Measurements from ENCODE around the gene RNASE3.
A peak's percentile ranks its signal among the peaks of the same experiment; 100 is the strongest.
"Not testable (repeated sequence)": the region's sequence is repeated elsewhere in the genome, so short reads cannot be mapped to it uniquely, and the experiment has no call there.

RNASE3 gene

DNA sequence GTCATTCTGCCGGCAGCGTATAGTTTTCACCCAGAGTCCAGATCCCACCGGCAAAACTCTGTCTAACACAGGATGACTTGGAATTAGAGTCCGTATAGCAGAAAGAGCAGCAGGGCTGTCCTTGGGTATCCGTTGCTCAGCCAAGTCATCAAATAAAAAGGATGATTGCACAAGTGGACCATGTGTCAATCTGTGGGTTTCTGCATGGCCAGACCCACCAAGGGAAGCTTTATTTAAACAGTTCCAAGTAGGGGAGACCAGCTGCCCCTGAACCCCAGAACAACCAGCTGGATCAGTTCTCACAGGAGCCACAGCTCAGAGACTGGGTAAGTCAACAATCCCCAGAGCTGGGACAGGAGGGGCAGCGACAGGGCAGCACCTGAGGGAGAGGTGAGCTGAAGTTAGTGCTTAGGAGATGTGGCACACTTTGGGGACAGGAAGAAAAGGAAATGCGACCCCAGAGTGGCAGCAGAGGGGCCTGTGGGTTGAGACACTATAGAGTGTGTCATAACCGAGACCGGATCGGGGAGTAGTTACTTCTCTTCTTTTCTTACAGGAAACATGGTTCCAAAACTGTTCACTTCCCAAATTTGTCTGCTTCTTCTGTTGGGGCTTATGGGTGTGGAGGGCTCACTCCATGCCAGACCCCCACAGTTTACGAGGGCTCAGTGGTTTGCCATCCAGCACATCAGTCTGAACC lies at the start of gene RNASE3:
Gene RNASE3 (plus strand): TSS at position 260 of the 700 bp plus-strand sequence. CDS start 302 bp downstream, at position 562.
- not testable (repeated sequence) for DNase-seq (ENCODE audit: low read depth in 1 of 2, low spot score in 1 of 2)

DNA sequence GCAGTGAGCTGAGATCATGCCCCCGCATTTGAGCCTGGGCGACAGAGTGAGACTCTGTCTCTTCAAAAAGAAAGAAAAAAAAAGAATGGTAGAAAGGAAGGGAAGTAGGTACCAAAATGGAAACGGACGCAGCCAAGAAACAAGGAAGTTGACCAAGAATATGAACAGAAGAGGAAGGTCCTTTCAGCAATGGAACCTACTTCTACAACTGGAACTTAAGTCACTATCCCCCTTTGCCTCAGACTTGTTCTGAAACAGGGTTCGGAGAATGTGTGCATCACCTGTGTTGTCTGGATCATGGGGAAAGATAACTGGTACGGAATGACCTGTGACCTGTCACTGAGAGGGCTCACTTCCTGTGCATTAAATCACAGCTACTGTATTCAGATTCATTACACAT lies 44.6 kb upstream of the RNASE3 start:
- DNase-seq (ENCODE audit: low read depth in 1 of 2, low spot score in 1 of 2) = no peak

DNA sequence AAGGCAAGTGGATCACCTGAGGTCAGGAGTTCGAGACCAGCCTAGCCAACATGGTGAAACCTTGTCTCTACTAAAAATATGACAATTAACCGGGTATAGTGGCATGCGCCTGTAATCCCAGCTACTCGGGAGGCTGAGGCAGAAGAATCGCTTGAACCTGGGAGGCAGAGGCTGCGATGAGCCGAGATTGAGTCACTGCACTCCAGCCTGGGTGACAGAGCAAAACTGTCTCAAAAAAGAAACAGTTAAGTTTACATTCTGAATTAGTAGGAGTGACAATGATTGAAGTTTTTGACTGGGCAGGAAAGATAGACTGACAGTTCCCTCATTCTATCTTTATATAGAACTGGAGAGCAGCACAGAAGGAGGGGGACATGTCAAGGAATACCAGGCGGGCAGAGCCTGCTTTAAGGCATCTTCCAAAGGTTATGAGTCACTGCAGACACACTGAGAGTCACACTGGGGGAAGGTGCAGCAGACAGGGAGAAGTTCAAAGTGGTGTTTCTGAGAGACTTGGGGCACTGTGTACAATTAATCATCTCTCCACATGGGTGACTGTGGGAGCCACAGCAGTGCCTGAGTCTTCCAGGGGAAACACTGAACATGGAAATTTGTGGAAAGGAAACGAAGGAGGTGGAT lies 42.8 kb upstream of the RNASE3 start:
- DNase-seq (ENCODE audit: low read depth in 1 of 2, low spot score in 1 of 2) = no peak

DNA sequence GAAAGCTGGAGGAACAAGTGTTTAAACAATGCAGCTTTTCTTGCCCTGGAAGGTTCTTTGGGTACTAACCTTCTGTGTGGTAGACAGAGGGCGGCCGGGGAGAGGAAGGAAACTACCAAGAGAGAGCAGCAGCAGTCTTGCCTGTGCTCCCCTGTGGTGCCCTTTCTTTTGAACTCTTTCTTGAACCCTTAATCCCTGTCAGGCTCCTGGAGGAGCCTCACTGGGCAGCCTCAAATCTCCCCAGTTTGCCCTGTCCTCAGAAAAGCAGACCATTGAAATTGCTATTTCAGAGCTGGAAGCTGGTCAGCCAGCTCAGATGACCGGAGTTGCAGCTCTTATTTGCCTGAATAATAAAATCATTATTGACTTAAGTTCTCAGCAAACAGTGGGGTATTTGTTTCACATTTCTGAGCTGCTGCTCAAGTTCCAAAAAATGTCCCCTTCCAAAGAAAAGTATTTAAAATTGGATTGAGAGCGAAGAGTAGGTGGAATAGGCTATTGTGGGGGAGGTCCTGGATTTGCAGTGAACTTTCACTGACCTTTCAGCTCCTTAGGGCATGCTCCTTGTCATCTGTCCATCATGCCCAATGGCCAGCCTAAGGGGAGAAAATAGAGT lies 42.1 kb upstream of the RNASE3 start:
- no peak for DNase-seq (ENCODE audit: low read depth in 1 of 2, low spot score in 1 of 2)

- no peak for DNase-seq (ENCODE audit: low read depth in 1 of 2, low spot score in 1 of 2)
Measured at GRCh38 chr14:20853042-20853441, 38.1 kb upstream of the RNASE3 start.

DNA sequence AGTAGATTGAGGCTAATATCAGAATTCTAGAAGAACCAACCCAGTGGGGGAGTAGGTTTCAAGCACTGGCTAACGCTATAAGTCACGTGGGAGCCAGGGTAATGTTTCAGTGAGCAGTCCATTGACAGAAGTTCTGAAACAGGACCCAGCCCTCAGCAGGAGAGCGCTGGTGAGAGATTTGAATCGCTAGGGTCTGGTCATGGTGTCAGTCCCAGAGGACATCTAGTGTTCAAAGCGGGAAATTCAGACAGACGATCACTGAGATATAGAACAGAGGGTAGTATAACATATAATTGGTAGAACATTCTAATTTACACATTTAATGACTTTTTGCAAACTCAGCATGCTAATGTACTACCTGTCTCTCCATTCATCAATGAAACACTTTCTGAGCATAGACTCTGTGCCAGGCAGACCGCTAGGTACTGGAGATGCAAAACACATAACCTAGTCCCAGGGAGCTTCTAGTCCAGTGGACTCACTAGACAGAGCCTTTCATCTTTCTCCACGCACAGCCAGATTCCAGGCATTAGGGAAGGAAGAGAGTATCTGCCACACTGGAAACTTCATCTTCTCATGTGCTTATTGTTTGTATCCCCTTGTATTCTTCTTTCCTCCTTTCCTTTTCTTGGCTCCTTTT lies 35.4 kb upstream of the RNASE3 start:
- DNase-seq (ENCODE audit: low read depth in 1 of 2, low spot score in 1 of 2) = no peak

DNA sequence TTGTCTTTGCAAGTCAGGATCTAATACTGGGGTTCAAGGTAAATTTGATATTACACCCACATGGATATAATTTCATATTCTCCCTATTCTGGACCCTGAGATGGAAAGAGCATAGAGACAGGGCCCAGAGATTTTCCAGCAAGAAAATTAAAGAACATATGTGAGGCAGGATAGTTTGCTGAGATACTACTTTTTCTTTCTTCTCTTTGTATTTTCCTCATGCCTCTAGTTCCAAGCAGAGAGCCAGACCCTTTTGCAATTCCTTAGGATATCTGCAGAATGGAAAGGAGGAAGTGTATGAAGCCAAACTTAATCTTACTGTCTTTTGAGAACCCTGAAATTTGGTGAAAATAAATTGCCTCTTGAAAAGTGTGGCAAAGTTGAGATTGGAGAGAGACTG lies 34.0 kb upstream of the RNASE3 start:
- DNase-seq (ENCODE audit: low read depth in 1 of 2, low spot score in 1 of 2) = no peak

- peak; percentile 24 to 60 for DNase-seq (ENCODE audit: low read depth in 1 of 2, low spot score in 1 of 2)
Measured at GRCh38 chr14:20857630-20858261, 33.4 kb upstream of the RNASE3 start.

- DNase-seq (ENCODE audit: low read depth in 1 of 2, low spot score in 1 of 2) = no peak
Measured at GRCh38 chr14:20866194-20866593, 25.0 kb upstream of the RNASE3 start.

- DNase-seq (ENCODE audit: low read depth in 1 of 2, low spot score in 1 of 2) = no peak
Measured at GRCh38 chr14:20866963-20867362, 24.2 kb upstream of the RNASE3 start.

DNA sequence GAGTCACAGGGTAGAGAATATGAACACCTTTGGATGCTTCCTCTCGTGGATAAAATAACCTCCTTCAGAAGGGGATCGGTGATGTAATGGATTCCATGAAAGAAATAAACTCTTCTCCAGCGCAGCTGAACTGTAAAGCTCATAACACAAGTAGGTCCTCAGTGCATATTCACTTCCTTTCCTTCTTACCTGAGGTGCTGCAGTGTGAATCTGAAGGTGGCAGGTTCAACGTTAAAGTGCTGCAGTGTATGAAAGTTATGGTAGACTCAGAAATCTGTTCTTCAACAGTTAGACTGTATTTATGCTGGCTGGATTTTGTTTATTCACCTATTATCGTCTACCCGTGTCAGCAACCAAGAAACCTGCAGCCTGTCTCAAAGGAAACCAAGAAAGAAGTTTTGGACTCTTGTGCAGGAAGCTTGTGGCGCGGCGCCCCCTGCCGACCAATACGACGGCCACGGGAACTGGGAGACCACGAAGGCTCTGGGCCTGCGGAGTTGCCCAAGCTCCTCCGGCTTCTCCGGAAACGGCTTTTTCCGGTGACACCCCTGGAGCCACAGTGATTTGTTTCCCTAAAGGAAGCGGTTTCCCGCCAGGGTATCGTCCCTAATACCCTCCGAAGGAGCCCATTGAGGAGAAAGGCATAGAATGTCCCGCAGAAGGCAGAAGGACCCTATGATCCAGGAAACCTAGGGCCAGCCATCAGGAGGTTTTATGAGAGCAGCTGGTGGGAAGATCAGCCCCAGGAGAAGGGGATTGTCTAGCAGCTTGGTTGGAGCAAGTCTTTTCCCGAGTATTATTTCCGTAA lies 17.6 kb upstream of the RNASE3 start:
- peak; percentile 48 to 67 for DNase-seq (ENCODE audit: low read depth in 1 of 2, low spot score in 1 of 2)

DNA sequence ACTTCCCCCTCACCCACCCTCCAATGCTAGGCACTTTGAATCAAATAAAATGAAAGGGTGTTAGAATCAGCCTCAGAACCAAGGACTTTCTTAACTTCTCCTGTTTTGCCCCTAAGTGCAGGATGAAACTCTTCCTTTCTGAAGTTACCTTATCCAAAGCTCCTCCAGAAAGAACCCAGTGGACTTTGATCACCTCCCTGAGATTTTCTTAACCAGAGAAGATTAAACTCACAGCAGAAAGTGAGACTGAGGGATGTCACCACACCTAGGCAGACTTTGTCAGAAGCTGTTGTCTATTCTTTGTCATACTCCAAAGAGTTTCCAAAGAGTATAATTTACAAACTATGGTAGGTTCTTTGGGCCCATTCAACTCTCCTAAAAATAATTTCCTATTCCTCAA lies 14.2 kb upstream of the RNASE3 start:
- no peak for DNase-seq (ENCODE audit: low read depth in 1 of 2, low spot score in 1 of 2)

- DNase-seq (ENCODE audit: low read depth in 1 of 2, low spot score in 1 of 2) = no peak
Measured at GRCh38 chr14:20878695-20879094, 12.5 kb upstream of the RNASE3 start.

- DNase-seq (ENCODE audit: low read depth in 1 of 2, low spot score in 1 of 2) = not testable (repeated sequence)
Measured at GRCh38 chr14:20881229-20881628, 10.0 kb upstream of the RNASE3 start.

DNA sequence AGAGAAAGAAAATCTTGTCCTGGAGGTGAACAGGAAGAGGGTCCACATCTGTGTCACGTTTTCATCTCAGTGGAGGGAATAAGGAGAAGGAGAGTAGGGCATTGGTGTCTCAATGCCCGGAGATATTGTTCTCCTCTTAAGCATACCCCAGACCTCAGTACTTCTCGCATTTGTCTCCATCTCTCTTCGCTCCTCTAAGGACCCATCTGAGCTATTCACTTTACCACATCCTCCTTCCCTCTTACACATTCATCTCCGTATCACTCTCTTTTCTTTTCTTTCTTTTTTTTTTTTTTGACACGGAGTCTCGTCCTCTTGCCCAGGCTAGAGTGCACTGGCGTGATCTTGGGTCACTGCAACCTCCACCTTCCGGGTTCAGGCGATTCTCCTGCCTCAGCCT lies 8.4 kb upstream of the RNASE3 start:
- not testable (repeated sequence) for DNase-seq (ENCODE audit: low read depth in 1 of 2, low spot score in 1 of 2)

- DNase-seq (ENCODE audit: low read depth in 1 of 2, low spot score in 1 of 2) = not testable (repeated sequence)
Measured at GRCh38 chr14:20888411-20888810, 2.8 kb upstream of the RNASE3 start.

DNA sequence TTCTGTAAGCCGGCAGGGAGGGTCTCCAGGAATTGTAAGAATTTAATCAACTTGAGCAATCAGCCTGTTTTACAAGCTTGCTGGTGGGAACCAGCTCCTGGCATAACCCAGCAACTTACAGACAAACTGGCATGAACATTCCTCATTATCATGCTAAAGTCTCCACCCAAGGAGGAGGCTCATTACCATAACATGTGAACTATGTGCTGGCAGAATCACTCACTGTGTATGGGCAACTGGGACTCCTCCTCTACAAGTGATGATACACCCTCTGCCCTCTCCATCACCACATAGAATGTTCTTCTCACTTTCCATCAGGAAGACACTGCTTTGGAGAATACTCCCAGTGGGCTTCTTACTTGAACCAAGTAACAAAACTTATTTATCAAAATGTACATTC lies 4.1 kb downstream of the RNASE3 start:
- not testable (repeated sequence) for DNase-seq (ENCODE audit: low read depth in 1 of 2, low spot score in 1 of 2)

DNA sequence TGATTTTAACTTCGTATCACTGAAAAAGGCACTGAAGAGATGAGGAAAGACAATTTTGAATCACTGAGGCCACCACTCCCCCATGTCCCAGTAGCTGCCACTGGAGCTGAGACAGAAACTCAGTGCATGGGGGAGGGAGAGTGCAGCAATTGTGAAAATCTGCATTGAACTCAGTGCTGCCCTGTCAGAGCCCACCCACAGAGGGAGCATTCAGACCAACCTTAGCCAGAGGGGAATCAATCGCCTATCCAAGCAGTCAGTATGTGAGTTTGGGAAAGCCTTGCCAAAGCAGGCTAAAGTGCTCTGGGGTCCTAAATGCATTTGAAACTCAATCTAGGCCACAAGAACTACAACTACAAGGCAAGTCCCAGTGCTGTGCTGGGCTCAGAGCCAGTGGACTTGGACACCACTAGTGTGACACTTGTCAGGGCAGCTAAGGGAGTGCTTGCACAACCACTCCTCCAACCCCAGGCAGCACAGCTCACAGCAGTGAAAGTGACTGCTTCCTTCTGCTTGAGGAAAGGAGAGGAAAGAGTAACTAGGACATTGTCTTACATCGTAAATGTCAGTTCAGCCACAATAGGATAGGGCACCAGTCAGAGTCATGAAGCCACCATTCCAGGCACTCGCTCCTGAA lies 13.3 kb downstream of the RNASE3 start:
- no peak for DNase-seq (ENCODE audit: low read depth in 1 of 2, low spot score in 1 of 2)

GRCh38 chr14:20905676-20906075 lies 14.5 kb downstream of the RNASE3 start:
- no peak for DNase-seq (ENCODE audit: low read depth in 1 of 2, low spot score in 1 of 2)

DNA sequence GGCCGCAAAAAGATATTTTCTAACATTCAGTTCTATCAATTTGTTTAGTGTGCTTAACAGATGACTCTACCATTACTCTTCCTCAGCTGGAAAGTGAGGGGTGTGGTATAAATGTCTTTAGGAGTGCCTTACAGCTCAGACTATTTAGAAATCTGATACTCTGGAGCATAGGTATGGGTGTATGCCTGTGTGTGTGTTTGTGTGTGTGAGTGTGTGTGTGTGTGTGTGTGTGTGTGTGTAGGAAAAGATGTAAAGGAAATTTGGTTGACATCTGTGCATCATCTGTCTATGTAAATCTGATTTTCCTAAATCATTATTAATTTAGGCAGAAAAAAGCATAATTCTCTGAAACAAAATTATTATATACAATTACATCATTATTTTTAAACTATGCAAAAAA lies 16.0 kb downstream of the RNASE3 start:
- DNase-seq (ENCODE audit: low read depth in 1 of 2, low spot score in 1 of 2) = no peak
